Measurements from ENCODE around the gene TCF4.

The TCF4 gene

DNA sequence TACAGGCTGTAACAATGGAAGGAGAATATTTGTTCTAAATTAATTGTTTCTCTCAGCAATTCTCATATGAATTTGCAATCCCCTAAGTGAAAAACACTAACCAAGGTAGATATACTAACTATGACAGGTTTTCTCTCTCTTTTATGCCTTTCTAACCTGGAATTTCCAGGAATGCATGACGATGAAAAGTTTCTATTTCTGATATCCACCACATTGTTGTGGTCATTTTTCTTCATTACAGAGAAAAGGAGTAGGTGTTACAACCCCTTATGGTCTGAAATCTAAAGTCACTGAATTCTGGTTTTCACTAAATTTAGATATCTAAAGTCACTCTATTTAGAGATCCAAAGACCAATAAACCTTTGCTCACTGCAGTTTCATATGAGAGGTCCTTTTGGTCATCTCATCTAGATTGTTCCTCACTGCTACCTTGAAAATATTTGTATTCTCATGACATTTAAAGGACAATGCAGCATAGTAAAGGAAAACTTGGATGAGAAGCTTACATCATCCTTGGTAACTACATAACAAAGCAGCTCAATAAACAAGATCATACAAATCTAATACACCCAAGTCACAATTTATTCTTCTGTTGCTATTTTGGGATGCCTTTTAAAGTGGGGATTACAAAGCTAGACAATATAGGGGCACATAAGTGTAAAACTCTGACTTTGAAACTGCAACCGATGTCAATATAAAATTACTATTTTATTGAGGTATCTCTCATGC is 85.8 kb downstream of the TCF4 start:
- DNase-seq: no peak

DNA sequence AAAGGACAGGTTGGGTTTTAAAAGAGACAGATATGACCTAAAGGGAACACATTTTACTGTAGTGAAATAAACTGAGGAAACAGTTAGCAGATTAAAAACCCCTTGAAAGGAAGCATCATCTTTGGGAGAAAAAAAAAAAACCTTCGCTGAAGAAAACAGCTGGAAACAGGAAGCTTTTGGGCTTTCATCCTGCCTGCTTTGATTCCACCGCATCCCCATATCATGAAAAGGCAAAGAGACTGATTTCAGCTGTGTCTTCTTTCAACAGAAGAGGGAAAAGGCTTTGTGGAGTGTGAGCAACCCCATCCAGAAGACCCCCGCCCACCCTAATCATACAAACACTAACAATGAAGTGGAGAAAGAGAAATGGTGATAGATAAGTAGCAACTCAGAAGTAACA is 86.4 kb downstream of the TCF4 start:
- no peak for DNase-seq

DNA sequence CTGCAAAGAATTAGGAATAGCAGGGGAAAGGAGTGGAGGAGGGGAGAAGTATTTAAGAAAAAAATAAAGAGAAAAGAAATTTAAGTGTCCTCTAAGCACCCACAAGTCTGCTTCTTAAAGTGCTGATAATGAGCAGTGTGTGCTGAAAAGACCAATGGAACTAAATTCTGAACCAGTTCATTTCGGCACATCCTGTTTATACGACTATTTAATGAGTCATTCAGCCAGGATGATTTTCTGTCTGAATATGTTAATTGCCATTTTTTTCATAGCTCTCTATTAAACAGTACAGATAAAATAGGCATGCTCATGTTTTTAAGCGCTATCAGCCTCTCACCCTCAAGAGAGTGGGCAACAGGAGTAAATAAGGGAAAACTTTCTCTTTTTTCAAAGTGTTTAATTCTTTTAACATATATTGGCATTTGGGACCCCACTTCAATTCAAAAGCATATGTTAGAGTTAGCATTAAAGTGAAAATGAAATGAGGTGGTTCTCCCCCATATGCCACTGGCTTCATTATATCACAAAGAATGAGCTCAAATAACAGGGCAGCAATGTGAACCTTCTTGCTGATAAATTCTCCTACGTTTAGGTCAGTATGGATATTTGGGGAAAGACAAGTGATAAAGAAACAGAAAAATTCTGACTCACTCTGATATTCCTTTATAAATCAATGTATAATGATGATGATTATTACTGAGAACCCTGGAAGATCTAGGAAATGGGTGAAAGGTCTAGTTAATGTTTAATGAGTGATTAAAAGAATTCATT is 87.5 kb downstream of the TCF4 start:
- DNase-seq: no peak

DNA sequence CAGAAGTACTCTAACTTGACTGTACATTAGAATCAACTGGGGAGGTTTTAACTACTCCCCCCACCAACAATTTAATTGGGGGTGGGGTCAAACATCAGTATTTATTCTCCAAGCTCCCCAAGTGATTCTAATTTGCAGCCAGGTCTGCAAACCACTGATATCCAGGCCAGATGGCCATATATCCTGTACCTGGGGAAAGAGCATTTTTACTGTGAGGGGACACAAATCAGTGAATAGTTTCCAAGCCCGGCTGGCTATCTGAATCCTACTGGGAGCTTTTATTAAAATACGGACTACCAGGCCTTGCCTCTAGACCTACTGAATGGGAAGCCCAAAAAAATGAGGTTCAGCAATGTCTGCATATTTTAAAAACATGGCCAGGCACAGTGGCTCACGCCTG is 88.5 kb downstream of the TCF4 start:
- DNase-seq: no peak

DNA sequence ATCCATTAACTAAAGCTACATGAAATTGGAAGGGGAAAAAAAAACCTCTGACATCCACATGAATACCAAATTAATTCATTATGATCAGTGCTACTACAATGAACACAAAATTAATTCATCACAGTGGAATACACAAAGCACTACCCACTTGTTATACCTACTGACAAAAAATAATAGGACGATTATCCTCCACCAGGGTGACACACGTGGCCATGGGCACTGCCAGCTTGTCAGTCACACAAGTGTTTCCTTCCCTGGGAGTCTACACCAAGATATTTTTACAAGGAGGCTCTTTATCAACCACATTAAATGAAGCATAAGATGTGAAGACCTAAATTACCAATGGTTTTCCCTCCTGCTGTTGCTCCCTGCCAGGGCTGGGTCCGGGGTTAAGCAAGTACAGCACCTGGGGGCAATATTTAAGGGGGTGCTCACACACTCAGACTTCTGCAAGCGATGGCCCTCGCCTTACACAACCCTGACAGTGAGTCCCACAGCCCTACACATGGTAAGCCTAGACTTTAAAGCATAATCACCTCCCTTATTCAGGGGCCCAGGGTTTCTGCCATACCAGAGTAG is 90.1 kb downstream of the TCF4 start:
- DNase-seq: no peak

DNA sequence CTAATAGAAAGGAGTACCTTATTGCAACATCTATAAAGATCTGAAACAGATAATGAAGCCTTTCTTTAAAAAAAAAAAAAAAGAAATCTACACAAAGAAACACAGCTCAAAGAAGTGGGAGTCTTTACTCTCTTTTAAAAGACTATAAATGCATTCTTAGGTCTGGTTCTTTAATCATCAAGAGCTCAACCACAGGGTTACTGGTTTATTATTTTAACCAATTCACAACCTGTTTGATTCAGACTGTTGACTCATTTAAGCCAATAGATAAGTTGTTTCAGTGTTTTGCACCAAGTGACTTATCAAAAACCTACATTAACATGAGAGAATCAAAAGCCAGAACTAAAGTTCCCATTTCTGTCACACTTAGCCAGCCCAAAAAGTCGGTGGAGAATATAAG is 93.1 kb downstream of the TCF4 start:
- DNase-seq: no peak

DNA sequence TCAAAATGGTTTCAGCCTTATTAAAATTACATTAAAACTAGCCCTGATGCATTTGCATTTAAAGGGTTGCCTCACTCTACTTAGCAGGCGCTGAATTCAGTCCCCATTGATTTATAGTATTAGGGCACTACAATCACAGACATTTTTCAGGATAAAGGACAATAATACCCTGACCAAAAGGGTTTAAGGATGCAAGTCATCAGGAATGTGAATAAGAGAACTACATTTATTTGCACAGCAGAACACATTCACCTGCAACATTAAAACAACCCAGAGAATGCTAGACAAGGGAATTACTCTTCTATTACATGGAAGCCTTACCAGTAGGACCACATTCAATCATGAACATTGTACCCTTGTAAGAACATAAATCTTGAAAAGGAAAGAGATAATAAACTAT is 93.6 kb downstream of the TCF4 start:
- no peak for DNase-seq

DNA sequence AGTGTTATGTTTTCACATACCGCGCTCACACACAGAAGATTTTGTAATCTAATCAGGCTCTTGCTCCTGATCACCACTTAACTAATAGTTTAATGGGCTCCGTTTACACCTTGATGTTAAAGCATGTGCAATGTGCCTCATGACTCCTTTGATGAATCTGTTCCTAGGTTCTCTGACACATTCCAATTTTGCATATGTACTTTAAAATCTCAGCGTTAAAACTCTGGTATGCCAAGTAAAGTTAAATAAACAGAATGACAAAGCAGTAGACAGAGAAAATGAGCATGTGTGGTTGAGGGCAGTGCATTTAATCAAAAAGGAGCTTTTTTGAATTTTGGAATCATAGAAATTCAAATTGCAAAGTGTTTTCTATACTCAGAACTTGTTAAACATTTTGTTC is 96.4 kb downstream of the TCF4 start:
- DNase-seq: no peak

DNA sequence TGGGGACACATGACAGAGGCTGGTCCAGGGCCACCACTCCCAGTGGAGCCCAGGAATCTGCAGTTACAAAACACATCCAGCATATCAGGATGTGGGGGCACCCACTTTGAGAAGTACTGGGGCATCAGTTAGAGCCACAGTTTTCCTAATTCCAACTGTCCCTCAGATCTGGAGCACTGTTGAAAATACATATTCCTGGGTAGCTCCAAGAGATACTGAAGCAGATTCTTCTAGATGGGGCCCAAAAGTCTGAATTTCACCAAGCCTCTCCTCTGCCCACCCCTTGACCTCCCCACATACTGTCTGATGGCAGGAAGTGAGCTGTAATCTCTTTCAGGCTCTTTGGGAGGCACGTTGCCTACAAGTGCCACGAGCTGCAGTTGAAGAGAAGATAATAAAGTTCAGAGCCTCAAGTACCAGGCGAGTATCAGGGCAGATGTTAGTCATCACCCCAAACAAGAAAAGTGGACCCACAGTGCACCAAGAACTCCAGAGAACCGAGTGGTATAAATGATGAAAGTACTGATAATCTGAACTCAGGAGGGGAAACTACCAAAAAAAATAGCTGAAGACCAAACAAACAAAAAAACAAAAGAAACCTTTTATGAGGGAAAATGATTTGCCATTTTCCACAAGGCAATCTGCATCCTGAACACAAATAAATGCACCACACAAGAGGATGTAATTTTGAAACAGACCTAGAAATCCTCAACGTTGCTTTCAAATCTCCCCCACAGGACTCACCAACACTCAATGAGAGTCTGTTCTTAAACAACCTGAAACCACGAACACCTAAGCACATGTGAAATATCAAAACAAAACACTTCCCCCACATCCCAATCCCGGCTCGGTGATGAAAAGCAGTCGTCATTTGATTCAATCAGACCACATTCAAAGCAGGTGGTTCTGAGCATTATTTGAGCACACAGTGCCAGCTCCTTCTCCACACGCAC is 98.7 kb downstream of the TCF4 start:
- peak; percentile 3 for DNase-seq

DNA sequence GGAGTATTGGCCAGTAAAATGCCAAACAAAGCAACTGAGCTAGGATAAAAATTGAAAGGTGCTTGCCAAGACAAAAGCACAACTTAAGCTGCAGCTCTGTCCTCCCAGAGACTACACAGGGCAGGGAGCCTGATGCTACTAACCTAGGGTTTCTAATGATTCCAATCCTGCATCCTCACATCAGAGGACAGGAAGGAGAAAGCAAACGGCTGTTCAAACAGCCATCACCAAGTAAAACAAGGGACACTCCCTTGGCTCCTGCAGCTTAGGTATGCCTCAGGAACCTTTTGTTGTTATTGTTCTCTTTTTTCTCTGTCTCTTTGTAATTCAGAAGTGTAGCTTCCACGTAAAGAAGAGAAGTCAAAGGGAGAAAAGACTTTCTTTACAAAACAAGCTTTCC is 99.5 kb downstream of the TCF4 start:
- DNase-seq: no peak

DNA sequence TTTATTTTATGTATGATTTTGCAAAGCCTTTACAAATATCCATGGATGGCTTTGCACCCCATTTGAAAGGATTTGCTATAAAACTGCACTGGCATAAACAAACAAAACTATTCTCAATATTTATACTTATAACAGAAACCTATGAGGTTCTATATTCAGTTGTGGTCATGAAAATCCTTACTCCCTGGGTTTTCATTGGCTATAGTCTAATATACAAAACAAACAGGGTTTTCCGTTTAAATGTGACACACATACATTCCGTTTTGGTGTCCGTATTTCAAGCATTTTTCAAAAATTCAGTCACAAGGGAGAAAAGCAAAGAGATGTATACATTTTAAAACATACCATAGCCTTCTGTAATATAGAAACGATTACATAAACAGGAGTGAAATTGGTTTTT is 100.0 kb downstream of the TCF4 start:
- no peak for DNase-seq

DNA sequence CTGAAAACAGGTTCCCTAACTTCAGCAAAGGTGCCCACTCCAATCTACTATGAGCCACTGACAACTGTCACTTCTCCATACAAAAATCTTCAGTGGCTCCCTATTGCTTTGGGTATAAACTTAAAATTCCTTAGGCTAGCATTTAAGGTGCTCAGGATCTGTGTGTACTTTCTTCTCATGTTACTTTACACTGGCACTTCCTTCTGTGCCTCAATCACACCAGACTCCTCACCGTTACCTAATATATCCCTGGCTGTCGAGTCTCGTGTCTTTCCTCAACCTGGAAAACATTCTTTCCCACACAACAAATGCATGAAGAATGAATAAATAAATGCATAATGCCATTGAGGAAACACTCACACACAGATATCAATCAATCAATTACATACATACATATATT is 101.1 kb downstream of the TCF4 start:
- no peak for DNase-seq

DNA sequence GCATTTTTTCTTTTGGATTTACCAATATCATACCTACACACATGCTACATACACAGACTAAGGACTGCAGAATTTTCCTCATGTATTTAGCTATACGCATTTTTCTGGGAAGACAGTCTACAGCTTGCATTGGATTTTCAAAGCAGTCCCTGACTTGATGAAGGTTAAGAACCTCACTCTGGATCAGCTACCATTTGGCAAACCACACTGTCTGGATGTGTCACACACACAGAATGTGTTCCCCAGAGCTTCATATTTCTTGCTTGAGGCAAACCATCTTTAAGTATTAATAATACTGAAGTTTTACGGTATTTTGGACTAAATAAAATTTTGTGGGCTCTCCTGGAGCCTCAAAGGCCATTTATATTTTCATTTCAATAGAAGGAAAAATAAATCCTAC is 102.3 kb downstream of the TCF4 start:
- DNase-seq: no peak

DNA sequence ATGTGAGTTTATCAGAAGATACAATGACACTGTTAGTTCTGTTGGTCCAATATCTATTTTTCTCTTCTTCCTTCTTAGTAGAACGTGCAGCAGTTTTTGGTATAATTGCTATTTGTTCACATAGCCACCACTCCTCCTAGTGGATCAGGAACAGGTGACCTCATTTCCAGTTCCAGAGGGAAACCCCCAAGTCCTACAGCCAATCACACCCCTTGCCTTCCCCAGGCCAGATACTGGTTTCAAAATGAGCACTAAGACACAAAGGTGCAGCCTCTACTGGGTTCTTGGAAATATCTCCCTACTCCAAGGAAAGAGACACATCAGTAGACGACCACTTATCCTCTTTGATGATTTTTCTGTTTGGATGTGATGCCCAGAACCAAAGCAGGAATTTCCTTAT is 103.2 kb downstream of the TCF4 start:
- no peak for DNase-seq

DNA sequence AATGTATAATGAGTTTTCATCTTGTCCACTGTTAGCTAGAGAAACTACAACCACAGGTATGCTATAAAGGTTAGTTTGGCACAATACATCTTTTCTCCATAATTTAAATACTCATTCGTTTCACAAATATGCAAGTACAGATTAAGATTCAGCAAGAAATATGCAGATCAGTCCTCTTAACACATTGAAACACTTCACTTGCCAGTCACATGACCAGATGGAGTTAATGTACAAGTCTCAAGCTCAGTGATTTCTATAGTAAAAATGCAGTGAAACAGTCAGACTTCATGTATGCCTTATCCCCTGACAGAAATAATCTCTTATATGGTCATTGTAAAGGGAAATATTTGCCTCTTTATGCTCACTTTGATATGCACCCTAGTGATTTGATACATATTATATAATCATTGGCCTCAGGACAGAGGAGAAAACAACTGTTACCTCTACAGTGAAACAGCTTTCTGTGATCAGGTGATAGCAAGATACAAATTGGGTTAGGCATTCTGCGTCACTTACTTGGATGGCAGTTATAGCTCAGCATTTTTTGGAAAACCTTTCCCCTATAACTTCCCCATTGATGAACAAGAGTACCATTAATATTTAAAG is 104.6 kb downstream of the TCF4 start:
- DNase-seq: no peak

DNA sequence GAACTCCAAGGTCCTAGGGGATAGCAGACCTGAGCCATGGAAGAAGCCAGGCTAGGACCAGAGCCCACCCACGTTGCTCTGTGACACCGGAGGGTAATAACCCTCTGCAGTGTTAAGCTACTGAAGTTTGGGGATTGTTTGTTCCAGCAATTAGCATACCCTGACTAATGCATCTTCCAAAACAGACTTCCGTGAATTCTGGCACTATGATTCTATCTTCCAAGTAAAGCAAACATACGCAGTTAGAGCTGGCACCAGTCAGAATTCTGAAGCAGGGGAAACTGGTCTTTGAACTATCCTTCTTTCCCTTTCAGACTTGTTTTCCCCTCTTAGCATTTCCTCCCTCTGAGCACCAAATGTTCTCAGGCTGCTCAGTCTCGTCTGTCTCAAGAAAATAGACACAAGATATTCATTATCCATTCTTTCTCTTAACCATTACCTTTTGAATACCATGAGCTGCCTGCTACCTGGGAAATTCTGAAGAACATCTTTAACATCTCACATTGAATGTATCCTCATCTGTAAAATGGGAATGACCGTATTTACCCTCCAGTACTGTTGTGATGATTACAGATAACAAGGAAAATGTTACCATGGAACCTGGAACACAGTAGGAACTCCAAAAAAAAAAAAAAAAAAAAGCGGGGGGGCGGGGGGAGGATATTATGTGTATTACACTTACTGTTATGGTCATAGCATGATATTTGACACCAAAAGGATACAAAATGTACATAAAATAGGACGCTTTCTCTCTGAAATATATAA is 108.2 kb downstream of the TCF4 start:
- DNase-seq: no peak

DNA sequence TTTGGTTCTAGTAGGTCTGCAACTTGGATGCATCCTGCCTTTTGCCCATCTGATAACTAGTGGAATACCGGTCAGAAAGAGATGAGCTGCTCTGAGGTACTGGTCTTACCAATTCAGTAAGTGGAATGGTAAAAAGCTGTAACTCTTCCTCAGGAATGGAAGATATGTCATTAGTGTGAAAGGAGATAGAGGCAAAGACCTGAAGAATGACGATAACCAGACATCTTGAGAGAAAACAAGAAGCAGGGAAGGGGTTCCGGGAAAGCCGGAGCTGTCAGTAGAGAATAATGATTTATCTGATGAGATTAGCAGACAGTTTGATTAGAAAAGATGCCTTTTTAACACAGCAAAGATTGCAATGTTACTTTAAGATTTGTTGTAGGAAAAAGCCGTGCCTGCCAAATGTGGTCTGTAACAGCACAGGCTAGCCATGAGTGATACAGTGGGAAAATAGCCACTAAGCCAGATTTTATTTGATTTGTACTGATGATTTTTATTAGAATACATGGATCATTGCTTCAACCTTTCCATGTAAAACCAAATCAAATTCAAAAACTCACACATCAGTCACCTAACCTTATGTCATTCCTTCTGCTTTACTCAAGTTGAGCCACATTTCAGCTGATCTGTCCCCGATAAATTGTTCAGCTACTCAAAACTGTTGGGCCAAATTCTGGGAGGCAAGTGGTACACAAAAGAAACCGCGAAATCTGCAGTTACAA is 110.0 kb downstream of the TCF4 start:
- DNase-seq: no peak

DNA sequence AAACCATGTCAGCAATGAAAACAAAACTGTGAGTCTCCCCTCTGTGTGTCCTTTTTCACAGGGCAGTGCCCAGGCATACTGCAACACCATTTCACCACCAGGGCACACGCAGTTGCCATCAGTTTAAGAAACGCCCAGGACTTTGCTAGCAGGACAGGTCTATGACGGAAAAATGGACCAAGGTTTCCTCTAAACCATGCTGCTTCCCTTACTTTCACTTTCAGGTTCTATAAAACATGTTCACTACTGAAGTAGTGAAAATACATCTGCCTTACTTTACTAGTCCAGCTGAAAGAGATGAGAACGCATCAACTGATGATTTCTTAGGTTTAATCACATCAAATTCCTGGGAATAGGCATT is 110.5 kb downstream of the TCF4 start:
- peak; percentile 4 for DNase-seq

DNA sequence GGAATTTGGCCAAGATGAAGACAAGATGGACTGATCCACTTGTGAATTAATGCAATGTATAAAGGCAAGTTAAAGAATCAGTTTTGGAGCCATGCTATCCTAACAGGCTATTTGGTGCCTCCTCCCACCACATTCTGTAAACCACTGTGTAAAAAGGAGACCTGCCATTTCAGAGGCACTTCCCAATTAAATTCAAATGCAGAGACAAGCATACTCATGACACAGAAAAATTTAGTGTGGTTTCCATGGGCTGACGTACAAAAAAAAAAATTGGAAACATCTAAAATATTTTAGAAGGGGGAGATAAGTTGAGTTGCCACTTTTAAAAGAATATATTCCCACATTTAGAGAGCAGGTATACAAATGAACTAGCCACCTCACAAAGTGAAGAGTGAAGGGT is 112.1 kb downstream of the TCF4 start:
- DNase-seq: no peak

DNA sequence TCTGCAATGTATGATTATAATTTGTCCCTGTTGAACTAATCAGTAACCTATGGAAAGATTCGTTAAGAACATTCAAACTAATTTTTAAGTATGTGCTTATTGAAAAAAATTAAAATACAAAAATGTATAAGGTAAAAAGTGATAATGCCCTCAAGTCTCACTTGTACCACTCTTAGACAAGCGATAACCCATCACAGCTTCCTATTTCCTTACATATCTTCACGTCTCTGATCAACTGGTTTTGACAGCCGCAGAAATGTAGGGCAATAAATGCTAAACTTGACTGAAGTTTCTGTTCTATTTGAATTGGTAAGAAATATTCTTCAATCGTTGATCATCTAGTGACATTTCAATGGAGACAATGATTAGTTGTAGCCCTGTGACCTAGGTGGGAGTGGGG is 112.5 kb downstream of the TCF4 start:
- DNase-seq: no peak

DNA sequence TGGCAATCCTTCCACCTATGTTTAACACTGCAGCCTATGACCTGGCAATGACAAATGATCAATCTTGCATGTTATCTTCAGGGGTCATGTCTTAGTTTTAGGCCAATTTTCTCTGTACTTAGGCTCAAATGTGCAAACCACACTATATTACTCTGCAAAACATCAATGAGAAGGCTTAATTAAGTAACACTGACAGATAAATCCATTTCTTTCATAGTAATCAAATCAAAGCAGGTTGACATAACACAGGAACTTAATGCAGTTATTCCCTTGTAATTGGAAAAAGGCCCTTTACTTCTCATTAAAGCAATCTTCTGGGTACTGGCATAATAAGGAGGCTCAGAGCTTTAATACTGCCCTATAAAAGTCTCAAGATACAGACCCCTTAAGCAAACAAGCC is 114.4 kb downstream of the TCF4 start:
- no peak for DNase-seq

All from activated naive CD4-positive, alpha-beta T cell treated with Interleukin-2 at 50 U/mL for 16 hours (primary cell).